ENCODE data around the gene UNC93B1.
A peak's percentile ranks its signal among the peaks of the same experiment; 100 is the strongest.
"Not testable (repeated sequence)": the region's sequence is repeated elsewhere in the genome, so short reads cannot be mapped to it uniquely, and the experiment has no call there.

UNC93B1 gene

GRCh38 chr11:68008381-68009337 lies 4.8 kb upstream of the UNC93B1 start:
- DNase-seq, result no peak

- DNase-seq, result no peak
Observed at GRCh38 chr11:68007498-68008380, 3.8 kb upstream of the UNC93B1 start.

DNA sequence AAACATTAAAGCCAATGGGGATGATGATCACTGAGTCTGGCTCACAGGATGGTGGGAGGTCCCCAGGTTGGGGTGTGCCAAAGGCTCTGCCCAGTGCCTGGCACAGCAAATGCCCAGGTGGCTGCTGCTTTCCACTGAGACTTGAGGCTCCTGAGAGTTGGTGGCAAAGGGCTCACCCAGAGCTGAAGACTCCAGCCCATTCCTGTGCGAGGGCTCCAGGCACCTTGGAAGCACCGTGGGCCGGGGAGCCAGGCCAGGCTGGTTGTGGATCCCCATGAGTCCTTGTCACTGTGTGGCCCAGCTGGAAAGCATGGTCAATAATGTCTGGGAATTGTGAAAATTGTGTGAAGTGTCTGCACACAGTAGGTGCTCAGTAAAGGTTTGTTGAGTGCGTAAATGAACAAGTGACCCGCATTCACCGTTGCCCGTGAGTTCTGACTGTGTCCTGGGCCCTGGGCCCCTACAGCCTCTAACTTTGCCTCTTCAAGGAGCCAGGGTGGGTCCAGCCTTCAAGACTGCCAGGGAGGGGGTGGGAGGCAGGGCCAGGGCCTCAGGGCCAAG lies 2.8 kb upstream of the UNC93B1 start:
- DNase-seq, result no peak

DNA sequence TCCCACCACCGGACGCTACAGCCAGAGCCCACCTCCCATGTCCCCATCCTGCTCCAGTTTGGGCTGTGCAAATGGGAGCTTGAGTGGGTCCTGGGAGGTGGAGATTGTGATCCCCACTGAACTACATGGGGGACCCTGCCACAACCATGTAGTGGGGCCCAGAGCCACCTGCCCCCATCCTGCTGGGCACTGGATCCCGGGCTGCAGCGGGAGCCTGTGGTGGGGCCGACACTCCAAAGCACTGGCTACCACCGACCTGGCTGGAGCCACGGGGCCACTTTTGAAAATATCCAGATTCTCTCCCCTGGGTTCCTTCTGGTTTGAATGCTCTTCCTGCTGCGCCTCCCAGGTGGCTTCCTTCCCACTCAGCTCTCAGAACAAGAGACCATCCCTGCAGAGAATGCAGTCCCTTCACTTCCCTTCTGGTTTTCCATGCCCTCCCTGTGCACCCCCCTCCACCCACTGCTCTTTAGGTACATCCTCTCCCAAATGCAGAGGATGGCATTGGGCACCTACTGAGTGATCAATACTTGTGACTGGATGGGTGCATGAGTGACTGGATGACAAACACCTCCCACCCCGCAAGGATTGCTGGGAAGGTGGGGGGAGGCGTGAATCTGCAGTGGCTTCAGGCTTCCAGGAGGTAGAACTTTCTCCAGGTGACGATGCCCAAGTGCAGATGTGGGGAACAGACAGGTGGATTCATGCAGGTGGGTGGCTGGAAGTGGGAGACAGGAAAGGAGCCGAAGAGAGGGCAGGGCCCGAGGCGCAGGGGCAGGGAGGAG lies 846 bp upstream of the UNC93B1 start:
- DNase-seq, result no peak

DNA sequence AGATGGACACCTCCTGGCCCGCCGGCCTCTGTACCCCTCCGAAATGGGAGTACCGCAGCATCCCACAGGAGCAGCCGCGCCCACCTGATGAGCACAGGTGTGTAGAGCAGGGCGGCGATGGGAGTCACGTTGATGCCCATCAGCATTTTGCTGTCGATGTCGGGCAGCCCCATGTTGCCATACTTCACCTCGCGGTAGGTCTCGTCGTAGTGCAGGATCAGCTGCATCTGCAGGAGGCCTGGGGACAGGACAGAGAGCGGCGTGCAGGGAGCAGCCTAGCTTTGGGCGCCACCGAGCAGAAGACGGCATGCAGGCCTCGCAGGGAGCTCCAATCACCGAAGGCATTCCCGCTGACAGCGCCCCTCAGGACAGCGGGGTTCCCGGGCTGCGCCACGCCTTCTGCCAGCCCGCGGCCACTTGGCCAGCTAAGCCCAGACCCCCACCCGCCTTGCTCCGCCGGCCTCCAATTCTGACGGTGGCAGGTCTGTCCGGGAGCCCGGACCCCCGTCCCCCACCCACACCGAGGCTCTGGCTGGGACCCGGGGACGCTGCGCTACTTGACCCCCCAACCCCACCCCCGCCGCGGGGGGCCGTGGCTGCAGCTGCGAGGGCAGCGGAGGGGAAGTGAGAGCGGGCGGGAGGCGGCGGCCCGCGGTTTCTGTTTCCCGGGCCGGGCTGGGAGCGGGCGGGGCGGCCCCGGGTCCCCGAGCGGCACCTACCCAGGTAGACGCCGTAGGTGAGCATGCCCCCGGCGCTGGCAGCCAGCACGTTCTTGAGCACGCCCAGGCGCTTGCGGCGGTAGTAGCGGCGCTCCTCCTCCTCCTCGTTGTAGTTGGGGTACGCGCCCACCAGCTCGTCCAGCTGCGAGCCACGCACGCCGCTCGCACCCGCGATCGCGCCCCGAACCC lies 705 bp downstream of the UNC93B1 start:
- DNase-seq, result peak; percentile 14

GRCh38 chr11:68002575-68002937 lies 1.3 kb downstream of the UNC93B1 start:
- no peak for DNase-seq

- no peak for DNase-seq
Observed at GRCh38 chr11:67999704-68000103, 4.2 kb downstream of the UNC93B1 start.

- DNase-seq, result no peak
Observed at GRCh38 chr11:67999201-67999629, 4.7 kb downstream of the UNC93B1 start.

DNA sequence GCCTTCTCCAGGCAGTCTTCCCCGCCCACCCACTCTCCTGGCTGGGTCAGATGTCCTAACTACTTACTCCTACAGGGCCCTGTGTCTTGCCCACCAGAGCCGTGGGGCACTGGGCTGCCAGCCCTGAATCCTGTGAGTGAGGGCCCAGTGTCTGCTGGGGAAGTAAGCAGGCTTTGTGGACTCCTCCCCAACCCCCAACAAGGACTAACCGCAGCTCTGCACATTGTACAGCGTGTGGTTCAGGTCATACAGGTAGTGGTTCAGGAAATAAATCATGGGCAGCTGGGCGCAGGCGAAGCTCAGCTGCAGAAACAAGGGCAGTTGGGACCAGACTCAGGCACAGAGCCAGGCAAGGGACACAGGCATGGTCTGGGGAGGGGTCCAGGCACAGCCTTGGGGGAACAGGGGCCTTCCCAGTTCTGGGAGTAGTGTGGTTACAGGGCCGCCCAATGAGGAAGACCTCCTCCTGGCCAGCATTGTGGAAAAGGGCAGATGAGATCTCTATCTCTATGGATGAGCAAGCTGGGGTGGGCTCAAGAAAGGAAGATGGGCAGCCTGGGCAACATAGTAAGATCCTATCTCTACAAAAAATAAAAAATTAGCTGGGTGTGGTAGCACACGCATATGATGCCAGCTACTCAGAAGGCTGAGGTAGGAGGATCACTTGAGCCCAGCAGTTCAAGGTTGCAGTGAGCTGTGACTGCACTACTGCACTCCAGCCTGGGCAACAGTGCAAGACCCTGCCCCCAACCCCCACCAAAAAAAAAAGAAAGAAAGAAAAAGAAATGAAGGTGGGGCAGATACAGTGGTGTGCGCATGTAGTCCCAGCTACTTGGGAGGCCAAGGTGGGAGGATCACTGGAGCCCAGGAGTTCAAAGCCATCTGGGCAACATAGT lies 5.5 kb downstream of the UNC93B1 start:
- no peak for DNase-seq

DNA sequence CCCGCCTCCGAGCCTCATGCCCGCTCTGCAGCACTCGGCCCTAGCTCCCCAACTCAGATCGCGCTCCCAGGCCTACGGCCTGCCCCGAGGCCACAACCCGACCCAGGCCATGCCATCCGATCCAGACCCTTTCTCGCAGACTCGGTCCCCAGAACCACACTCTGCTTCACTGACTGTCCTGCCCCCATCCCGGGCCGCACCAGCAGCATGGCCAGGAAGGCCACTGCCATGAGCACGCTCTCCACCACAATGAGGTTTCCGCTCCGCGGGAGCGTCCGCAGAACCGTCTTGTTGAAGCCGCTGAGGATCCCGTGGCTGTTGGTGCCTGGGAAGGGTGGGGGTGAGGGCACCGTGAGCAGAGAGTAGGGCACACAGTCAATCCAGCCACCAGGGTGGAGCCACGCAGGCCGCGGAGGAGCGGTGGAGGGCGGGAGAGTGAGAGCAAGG lies 6.4 kb downstream of the UNC93B1 start:
- no peak for DNase-seq

GRCh38 chr11:67996622-67997474 lies 7.0 kb downstream of the UNC93B1 start:
- no peak for DNase-seq

- DNase-seq, result no peak
Observed at GRCh38 chr11:67996051-67996450, 7.8 kb downstream of the UNC93B1 start.

DNA sequence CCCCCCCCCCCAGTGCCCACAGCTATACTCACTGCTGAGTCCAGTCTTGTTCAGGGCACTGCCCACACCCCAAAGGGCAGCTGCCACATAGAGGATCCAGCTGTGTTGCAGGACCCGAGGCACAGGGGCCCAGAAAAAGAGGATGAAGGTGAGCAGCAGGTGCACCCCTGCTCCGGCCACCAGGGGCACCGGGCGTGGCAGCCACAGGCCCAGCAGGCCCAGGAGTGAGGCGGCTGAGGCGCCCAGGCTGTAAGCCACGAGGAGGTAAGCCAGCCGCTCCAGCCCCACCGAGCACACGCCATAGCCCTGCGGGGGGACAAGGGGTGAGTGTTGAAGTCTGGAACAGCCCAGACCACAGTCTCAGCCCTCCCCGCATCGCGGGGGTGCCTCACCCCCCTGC lies 8.3 kb downstream of the UNC93B1 start:
- DNase-seq, result not testable (repeated sequence)

DNA sequence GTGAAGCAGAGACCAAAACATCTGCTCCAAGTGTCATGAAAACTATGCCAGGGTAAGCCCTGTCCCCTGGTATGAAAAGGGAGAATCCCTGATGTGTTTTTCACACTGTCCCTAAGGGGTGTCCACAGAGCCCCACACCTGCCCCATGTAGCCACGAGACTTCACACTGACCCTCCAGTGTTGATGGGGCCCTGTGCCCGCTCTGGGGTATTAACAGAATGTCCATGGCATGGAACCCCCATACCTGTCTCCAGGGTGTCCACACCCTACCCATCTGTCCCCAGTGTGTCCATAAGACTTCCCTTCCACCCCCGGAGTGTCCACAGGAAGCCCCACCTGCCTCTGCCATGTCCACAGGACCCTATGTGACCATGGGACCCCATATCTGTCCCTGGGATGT lies 8.8 kb downstream of the UNC93B1 start:
- not testable (repeated sequence) for DNase-seq

- not testable (repeated sequence) for DNase-seq
Observed at GRCh38 chr11:67994387-67994786, 9.5 kb downstream of the UNC93B1 start.

- not testable (repeated sequence) for DNase-seq
Observed at GRCh38 chr11:67993821-67994220, 10.1 kb downstream of the UNC93B1 start.

DNA sequence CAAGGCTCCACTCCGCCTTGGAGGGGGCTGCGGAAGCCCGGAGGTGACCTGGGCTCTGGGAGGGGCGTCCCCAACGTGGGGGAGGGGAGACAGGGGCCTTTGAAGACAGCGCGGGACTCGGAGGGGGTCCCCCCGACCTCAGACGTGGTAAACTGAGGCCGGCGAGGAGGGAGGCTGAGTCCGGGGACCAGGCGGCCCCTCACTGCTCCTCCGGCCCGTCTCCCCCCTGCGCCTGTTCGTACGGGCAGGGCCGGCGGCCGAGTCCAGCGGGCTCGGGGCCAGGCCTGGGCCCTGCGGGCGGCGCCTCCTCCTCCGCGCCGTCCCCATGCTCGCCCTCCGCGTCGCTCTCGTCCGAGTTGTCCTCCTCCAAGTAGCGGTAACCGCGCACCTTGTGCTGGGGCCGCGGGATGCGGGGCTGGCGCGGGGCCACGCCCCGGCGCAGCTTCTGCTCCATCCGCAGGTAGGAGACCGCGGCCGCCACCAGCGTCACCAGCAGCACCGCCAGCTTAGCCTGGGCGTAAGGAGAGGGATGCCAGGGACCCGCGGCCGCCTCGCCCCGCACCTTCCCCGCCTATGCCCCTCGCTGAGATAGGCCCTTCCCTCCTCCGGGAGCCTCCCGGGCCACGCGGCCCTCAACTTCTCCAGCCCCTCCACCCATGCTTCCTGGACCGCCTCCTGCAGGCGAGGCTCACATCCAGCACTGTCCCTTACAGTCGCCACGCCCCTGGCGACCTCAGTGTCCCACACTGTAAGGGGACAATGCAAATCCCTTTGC lies 12.4 kb downstream of the UNC93B1 start:
- not testable (repeated sequence) for DNase-seq

Data from NCI-H748 treated with DMSO at 0.1 percent for 48 hours (cell line).